Stimulated activated CD8-positive, alpha-beta memory T cell treated with anti-CD3 and anti-CD28 coated beads, Interleukin-12 subunit alpha, Interleukin-12 subunit beta, amount 100 ng/mL, for 24 hours (primary cell): ENCODE results near the gene RAB8B.

Source experiments
- DNase-seq: peaks from one replicate; pipeline ENCODE4 v3.0.0-alpha.2; 2020; ENCODE audit errors: extremely low read depth

Gene RAB8B

DNA sequence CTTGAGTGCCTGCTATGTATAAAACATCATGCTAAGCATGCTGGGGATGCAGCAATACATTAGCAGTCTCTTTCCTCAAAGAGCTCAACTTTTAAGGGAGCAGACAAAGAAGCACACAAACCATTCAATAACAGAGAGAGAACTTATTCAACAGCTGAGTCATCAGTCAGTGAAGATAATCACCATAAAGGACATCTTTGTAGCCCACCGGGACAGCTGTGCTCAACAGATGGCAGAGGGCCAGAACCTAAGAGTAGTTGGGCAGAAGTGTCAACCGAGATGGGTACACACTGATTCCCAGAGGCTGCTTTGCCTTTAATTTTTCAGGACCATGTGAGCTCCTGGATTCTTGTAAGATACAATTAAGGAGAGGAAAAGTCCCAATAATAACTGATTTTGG is 4.2 kb upstream of the RAB8B start:
- no peak for DNase-seq

- no peak for DNase-seq
Observed at GRCh38 chr15:63186065-63186464, 3.3 kb upstream of the RAB8B start.

DNA sequence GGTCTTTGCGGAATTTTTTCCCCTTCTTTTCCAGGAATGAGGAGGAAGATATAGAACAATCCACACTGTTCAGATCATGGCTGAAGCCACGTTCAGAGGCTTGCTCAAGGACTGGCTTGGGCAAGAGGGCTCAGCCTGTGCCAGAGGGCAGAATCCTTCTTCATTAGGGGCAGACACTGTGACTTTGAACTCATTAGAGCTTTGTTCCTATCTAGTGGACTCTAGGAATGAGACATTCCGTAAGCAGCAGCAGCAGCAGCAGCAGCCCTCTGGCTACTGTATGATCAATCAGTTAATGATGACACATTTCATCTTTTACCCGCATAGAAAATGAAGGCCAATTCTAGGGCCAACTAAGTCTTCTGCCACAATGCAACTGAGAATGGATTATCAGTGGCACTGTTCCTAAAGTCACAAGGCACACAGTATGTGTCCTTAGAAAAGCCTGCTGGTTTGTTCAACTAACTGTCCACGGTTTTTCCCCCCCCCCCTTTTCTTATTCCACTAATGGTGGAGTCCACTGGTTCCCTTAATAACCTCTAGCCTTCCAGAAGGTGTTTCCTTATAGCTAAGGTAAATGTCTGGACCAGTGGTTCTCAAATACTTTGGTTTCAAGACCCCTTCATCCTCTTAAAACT is 1.7 kb upstream of the RAB8B start:
- no peak for DNase-seq

DNA sequence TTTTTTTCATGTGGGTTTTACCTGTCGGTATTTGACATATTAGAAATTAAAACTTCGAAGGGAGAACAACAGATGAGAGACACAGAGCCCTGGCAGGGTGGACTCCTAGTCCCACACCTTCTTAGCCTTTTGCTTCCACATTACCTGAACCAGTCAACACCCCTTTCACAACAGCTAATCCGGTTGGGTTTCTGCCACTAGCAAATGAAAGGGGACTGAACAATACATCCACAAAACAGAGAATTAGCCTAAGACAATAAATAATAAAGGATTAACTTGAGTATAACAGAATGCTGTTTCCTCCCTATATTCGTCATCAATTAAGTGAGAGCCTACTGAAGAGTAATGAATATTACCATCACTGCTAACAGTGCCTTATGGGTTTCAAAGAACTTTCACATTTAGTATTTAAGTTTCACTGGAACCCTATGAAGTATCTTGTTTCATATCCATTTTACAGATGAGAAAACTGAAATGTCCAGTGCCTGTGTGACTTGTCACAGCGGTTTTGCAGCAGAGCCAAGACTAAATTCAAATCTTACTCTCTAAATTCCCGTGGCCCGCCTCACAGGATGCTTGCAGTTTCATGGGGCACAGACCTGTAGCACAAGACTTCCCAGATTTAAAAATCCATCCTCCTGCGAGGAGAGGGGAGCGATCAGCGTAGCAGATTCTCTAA is 1.0 kb upstream of the RAB8B start:
- no peak for DNase-seq

DNA sequence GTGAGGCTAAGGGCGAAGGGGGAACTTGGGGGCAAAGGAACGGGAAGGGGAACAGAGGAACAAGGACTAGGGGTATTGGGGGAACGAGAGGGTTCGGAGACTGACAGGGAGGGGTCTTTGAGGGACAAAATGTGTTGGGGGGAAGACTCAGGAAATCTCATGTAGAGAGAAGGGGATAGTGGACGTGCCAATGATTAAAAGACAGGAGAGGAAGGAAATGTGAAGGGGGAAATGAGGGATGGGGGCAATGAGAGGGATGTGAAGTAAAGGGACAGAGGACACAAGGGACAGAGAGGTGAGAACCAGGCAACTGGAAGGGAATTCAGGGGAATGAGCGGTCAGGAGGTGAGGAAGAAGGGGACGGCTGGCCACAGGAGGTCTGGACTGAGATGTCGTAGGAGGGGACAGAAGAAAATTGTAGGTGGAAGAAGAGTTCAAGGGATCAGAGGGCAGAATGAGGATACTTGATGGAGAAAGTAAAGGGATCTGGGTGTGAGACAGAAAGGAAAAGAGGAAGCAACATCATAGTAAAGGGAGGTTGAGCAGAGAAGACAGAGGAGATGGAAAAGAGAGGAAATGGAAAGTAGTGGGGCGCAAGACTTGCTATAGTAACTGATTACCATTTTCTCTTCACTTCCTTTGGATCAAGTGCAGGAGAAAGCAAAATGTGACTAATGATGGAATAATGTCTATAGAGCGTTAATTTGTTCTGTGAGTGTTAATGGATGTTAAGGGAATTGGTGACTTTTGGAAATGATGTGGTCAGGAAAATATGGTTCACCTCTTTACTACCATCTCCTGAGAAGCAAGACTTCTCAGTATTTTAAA is 749 bp downstream of the RAB8B start:
- DNase-seq = no peak

- no peak for DNase-seq
Observed at GRCh38 chr15:63190769-63191649, 1.6 kb downstream of the RAB8B start.

DNA sequence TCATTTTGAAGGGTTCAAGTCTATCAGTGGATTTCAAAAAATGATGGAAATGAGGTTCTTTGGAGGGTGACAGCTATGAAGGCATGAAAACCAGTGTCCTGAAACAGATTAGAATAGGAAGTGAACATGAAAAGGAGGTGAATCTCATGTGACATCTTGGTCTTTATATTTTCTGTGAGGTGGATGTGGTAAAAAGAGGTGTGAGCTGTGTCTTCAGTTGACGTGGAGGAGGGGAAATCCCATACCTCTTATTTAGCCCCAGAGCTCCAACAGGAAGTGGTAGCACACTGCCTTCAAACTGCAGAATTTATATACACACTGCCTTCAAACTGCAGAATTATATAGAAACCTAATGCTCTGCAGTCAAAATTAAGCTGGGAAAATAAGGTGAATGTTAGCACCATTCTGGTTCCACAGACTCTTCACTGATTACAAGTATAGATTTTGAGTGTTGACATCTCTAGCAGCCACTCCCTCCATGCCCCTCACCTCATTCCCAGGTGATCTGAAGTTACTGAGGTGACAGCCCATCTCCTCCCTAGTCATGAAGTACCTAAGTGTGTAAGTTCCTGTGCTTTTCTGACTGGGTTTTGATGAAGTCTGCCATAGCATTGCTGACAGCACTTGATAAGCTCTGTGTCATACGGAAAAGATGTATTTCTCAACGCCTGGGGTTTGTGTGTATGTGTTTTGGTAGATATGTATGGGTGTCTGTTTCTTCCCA is 2.7 kb downstream of the RAB8B start:
- no peak for DNase-seq

- no peak for DNase-seq
Observed at GRCh38 chr15:63192619-63193206, 3.3 kb downstream of the RAB8B start.

- no peak for DNase-seq
Observed at GRCh38 chr15:63194302-63194701, 4.9 kb downstream of the RAB8B start.

- DNase-seq = no peak
Observed at GRCh38 chr15:63194880-63195568, 5.6 kb downstream of the RAB8B start.

- no peak for DNase-seq
Observed at GRCh38 chr15:63195569-63196015, 6.2 kb downstream of the RAB8B start.

- no peak for DNase-seq
Observed at GRCh38 chr15:63196842-63197241, 7.4 kb downstream of the RAB8B start.

- DNase-seq = no peak
Observed at GRCh38 chr15:63197626-63198025, 8.2 kb downstream of the RAB8B start.

- DNase-seq = no peak
Observed at GRCh38 chr15:63198371-63199250, 9.2 kb downstream of the RAB8B start.

- DNase-seq = no peak
Observed at GRCh38 chr15:63200464-63201249, 11.3 kb downstream of the RAB8B start.

- no peak for DNase-seq
Observed at GRCh38 chr15:63202861-63203260, 13.5 kb downstream of the RAB8B start.

GRCh38 chr15:63203451-63204090 is 14.2 kb downstream of the RAB8B start:
- no peak for DNase-seq

GRCh38 chr15:63206079-63206478 is 16.7 kb downstream of the RAB8B start:
- no peak for DNase-seq
